NCI-H1436 treated with DMSO at 0.1 percent for 48 hours (cell line): Measurements from ENCODE around the gene LCLAT1.

ENCODE experiments used
- DNase-seq: peaks from one replicate; lab custom pipeline; 2025; lab: John Stamatoyannopoulos, UW

Gene LCLAT1

DNA sequence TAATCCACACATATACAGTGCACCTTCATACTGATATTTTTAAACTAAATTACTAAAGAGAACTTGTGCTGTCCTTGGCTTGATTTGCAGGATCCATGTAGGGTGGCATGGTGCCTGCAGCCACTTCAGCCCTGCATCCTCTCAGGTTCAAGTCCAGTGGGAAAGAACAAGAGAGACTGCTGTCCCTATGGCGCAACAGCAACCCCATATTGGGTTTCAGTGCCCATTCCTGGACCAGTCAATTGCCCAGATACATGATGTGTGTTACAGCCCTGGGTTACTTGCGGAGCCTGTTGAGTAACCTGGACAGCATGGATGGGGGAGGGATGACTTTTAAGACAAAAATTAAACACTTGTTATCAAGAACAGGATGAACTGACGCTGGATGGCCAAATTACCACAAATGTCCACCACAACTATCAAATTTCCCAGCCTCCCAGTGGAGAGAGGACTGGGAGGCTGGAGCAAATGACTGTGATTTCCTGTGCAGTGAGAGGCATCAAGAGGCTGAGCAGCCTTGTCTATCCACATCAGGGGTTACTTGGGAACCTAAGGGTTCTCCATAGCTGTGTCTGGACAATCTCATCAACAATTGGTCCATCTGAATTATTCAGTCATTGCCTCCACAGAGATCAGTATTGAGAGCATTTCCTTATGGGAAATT lies 198.2 kb downstream of the LCLAT1 start:
- DNase-seq = no peak

DNA sequence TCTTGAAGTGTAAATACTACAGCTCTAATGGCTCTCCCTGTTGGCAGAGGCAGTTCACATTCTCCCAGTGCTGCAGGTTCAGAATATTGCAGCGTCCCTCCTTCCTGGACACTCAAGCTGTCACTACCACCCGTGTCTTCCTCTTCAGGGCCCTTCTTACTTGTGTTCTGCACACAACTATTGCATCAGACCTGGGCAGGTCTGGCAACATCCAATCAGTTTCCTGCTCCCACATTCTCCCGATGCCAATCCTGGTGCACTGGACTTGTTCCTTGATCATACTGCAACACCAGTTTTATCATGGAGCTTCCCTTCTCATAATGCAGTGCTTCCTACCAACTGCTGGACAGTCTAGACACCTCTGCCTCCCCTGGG lies 198.7 kb downstream of the LCLAT1 start:
- no peak for DNase-seq

DNA sequence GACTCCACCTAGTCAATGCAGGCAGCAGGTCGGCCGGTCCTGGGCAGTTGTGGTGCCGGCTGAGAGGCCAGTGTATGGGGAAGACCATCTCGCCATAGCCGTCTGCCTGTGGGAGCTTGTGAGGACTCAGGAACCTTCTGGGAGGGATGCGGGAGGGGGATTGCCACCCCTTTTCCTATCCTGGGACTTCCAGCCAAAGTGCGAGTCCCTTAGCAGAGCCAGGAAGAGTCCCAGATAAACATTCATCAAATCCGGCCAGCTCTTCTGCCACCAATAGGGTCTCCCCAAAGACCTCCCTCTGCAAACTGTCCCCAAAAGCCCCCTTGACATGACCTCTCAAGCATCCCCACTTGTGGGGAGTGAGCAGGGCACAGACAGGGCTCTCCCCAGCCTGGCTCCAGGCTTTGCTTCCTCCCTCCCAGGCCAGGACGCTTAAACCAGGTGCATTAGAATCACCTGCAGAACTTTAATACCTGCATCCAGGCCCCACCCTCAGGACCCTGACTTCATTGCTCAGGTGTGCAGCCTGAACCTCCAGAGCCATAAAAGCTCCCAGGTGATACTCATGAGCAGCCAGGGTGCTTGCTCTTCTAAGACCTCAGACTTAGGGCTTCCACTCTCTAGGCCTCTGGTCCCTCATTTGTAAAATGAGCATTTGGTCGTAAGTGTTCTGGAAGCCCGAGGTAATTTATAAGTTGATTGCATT lies 200.9 kb downstream of the LCLAT1 start:
- no peak for DNase-seq

DNA sequence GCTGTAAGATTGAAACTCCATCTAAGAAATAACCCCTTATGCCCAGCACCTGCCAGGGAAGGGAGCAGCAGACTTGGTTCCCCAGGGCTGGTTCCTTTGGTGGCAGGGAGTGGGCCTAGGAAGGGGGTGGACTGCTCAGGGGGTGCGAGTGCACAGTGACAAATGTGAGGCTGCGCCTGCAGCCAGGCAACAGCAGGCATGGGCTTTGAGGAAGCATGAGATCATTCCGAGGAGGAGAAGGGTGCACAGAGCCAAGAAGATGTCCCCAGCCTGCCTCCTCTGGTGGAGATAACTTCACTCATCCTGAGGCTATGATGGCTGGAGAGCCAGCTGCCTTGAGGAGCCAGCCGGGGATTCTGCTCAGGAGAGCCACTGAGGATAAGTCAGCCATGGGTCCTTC lies 202.2 kb downstream of the LCLAT1 start:
- DNase-seq = no peak

DNA sequence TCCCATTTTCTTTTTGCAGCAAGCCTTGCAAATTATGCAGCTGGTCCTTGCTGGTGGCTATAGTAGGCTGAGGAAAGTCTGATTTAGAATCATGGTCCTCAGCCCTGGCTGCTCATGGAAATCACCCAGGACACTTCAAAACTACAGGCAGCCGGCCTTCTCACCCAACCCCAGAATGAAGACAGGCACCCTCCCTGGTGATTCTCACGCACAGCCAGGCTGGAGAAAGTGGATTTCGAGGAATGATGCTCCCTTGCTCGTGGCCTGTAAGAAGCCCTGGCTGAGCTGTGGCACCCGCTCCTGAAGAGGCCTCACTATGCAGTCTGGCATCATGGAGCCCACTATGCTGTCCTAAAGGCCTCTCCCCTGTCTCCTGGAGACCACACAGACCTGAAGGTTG lies 202.8 kb downstream of the LCLAT1 start:
- no peak for DNase-seq

DNA sequence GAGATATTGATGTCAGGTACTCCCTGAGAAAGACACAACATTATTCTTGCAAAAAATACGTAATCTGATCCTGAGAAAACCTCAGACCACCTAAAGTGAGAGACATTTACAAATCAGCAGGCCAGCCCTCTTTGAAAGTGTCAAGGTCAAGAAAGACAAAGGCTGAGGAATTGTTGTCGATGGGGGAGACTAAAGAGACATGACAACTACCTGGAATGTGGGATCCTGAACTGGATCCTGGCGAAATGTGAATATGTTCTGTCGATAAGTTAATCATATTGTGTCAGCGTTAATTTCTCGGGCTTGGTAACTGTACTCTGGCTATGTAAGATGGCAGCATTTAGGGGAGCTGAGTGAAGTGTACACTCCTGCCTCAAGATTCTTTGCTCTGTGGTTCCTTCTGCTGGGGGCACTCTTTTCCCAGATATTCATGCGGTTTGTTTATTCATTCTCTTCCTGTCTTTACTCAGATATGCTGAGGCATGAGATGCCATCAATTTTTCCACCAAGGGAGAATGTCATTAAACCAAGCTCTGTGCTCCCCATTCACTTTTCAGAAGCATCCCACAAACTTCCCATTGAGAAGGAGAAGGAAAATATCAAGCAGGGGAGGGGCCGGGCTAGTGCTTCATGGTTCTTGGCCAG lies 205.3 kb downstream of the LCLAT1 start:
- no peak for DNase-seq

DNA sequence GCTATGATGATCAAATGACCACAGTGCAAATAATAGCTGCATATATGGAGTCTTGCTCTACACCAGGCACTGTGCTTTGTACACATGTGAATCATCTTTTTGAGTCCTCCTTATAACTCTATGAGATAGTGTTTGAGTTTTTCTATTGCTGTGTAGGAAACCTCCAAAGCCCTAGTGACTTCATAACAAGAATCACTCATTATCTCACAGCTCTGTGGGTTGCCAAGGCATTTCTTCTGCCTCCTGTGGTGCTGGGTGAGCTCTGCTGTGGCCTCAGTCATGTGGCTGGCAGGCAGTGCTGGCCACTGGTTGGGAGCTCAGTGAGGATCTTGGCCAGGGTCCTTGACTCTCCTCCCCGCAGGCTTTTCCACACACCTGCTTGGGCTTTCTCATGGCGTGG lies 206.8 kb downstream of the LCLAT1 start:
- no peak for DNase-seq

DNA sequence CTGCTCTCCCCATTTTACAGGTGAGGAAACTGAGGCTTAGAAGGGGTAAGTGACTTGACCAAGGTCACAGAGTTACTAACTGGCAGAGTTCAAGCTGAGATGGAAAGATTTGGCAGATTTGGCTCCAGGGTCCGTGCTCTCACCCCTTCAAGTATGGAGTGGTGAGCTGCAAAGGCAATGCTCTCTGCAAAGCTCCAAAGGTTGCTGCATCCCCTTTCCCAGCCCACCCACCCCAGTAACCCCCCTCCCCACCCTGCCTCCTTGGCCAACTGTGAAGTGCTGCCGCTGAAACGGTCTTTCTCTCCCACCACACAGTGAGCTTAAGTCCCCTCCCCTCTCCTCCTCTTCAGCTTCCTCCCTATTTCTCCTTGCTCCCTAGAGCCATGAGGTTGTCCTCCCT lies 207.4 kb downstream of the LCLAT1 start:
- DNase-seq = no peak

DNA sequence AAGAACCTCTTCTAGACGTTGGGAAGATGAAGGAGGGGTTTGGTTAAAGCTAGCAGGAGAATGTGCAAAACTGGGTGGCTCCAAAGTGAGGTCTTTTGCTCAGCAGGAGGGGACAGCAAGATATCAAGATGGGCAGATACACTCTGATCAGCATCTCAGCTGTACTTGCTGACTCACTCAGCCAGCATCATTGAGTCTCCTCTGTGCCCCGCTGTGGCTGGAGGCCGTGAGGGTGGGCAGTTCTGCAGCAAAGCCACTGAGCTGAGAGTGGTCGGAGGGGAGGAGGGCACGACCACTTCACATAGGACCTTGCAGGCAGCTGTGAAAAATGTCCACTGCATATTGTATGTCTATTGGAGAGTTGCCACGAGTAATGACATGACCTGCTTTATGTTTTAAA lies 208.2 kb downstream of the LCLAT1 start:
- DNase-seq = no peak

DNA sequence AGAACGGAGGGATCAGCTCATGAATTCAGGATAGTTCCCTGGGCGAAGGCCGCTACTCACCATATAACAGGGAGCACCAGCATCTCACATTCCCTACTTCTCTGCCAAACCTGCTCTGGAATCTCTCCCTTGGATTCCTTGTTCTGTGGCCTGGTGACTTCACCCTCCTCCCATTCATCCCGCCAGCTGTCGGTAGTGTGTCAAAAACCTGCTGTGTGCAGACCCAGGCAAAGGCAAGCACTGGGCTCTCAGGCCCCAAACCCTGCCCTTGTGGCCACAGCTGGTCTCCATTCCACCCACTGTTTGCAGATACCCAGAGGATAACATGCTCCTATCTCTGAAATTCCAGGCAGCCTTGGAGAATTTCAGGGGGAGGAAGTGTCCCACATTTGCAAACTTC lies 208.6 kb downstream of the LCLAT1 start:
- DNase-seq = no peak

DNA sequence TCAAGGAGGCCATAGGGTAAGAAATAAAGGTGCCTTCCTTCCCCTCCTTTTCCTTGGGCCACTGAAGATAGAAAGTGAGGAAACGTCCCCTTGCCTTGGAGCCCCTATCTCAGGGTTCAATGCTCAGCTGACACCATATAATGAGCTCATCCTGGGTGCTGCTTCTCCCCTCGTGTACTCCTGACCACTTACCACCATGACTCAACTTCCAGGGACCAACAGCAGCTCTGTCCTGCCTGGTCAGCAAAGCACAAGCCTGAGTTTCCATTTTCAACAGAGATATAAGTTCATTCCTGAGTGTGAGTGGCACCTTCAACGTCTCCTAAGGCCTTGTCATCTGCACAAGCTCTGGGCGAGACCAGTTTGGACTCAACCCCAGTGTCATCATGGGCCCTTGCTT lies 209.0 kb downstream of the LCLAT1 start:
- DNase-seq = no peak

DNA sequence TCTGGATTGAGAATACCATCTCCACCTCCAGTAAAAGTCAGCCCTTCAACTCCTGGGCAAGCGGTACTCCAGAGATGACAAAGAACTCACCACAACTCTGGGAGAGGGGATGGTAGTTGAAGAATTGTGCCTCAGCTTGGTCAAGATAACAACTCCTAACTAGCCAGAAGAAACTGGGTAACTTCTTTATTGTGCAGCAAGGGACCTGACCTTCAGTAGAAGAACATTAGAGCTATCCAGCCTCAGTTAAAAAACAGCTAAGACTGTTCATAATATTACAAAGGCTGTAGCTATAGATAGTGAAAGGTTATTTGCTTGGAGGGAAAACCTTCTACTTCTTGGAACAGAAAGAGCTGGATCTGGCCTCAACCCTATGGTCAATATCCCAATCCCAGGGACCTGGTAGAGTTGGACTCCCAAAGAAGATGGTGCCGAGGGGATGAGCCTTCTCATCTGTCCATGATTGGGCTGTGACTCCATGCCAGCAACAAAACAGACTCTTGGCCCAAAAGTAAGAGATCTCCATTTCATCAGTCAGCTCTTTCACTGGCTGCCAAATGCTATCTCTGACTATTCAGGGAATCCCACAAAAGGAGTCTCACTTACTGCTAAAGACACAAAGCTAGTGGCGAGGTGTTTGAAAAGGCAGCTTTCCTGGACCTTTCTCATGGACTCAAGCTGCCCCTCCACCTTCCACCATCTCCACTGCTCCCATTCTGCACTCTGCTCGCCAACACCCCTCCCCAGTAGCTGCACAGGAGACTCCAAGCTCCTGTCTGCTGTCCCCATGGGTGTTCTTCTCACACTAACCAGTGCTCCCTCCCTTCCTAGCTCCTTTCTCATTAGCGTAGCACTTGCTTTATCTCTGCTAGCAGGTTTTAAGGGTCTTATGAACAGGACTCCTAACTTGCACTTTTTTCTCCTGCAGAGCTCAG lies 214.4 kb downstream of the LCLAT1 start:
- DNase-seq = no peak

DNA sequence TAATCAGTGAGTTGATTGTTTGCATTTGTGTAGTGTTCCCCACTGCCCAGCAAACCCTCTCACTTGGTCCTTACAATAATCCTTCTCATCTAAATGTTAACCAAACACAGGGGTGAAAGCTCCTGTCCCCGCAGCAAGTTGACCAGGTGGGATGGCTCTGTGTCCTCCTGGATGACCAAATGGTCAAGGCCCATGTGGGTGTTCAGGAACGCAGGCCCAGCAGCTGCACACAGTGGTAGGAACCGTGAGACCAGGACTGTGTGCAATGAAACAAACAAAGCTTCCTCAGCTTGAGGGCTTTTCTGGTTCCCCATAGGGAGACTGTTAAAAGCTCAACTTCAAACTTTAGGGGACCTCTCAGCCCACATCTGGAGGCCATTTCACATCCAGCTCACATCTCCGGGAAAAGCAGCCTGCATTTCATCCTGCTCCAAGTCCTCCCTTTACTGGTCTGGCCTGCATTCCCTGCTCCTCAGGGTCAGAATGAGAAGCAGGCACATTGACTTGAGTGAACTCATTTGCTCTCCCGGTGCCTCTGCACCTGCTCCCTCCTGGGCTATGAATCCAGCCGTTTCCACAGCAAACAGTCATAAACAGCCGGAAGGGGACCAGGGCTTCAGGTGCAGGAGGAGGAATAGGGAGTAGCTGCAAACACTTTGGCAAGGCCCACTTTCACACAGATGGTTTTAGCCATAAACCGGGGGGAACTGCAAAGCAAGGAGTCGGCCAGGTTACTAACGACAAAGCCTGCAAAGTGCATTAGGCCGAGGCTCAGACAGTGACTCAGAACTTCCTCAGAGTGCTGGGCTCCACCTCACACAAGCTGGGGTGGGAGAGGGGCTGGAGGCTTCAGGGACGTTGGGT lies 215.5 kb downstream of the LCLAT1 start:
- DNase-seq = no peak

DNA sequence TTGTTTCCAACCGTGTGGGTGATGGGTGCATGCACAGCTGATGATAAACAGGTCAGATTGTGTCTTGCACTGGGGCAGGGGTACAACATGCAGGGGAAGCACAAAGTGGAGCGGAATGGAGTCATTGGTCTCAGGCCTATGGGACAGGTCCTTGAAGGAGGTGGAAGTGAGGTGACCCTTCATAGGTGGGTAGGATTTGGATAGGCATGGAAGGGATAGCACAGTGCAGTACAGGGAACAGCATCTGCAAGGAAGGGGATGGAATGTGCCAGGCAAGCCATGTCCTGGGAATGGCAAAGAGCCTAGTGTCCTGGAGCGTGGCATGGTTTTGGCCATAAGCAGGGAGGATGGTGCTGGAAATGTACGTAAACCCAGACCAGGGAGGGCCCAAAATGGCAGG lies 216.3 kb downstream of the LCLAT1 start:
- no peak for DNase-seq

DNA sequence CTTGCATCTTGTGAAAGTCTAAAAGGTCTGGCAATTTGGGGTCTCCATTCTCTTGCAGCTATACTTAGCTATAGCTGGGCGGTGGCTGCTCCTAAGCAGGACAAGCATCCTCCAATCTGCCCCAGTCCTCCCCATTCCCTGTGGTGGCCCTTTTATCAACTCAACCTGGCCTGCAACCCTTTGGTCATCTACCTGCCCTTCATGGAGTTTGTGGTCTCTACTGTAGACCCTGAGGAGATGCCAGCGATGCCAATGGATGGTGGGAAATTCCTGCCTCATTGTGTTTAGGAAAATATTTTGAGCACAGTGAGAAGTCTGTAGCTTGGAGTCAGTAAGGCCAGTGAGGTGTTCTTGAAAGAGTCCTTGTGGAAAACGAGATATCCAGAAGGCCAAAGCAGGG lies 216.8 kb downstream of the LCLAT1 start:
- no peak for DNase-seq

DNA sequence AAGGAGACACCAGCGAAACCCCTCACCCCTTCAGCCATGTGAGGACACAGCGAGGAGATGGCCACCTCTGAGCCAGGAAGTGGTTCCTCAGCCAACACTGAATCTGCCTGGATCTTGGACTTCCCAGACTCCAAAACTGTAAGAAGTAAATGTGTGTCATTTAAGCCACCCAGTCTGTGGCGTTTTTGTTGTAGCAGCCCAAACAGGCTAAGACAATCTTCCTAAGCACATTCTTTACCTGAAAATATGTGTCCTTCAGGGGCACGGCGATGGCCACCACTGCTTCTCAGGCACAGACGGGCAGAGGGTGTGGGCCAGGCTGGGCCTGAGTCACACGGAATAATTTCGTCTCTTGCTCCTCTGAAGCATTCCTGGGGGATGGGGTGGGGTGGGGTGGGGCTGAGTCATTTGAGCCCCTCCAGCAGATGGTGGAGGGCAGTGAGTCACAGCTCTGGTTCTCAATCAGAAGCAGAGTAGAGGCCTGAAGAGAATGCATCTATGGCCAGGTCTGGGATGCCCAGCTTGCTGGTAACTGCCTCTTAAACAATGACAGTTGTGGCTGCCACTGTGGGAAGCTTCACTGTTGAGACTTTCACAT lies 217.8 kb downstream of the LCLAT1 start:
- DNase-seq = no peak

DNA sequence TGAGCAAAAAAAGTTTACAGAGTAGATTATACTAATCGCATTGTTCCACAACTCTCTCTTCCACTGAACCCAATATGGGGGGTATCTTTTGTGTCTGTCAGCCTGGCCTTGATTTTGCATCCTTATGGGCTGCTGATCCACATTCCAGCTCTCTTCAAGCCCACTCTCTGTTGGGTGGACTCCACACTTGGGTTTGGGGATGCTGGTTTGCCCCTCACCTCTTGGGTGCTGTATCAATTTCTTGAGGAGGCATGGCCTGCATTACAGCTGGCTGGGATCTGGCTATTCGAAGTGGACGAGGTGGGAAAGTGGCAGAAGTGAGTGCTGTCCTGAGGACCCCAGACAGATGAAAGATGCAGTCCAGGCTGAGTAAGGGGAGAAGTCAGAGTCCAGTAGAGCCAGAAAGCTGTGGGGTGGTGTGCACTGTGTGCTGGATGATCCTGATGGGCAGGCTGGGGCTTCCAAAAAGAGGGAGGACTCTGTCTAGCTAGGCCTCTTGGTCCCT lies 218.8 kb downstream of the LCLAT1 start:
- no peak for DNase-seq

DNA sequence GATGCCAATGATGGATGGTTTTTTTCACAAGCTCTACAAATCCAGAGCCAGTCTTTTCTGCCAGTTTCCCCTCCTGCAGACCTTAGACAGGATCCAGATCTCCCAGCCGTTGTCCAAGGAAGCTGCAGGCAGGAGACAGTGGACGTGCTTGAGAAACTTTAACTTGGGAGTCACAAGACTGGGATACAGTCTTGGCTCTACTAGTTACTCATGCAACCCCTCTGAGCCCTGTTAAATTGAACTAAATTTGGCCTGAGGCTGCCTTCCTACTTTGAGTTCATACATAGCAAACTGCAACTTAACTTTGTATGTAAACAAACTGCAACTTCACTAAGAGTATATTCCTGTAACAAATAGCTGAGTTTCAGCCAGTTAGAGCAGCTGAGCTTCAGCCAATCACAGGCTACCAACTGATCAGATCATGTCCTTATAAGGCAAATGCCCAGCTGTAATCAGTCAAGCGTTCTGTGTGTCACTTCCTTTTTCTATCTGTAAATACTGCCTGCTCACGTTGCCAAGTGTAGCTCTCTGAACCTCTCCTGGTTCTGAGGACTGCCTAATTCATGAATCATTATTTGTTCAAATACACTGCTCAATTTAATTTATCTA lies 219.3 kb downstream of the LCLAT1 start:
- DNase-seq = no peak

DNA sequence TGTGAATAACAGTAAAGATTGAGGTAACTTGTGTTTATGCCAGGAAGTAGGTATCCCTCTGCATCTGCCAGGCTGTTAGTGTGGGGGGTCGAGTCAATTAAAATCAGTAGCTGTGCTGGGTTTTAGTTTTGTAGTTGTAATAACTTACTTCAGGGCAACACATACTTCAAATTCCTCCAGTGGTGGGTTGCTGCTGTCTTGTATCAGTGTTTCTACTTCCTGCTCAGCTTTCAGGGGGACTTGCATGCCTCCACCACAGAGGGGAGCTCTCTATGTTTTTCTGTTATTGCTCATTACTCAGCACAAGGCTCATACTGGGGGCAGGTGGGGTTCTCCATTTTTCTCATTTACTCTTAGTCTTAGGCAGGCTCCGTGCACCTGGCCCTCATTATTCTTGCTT lies 223.4 kb downstream of the LCLAT1 start:
- DNase-seq = no peak

DNA sequence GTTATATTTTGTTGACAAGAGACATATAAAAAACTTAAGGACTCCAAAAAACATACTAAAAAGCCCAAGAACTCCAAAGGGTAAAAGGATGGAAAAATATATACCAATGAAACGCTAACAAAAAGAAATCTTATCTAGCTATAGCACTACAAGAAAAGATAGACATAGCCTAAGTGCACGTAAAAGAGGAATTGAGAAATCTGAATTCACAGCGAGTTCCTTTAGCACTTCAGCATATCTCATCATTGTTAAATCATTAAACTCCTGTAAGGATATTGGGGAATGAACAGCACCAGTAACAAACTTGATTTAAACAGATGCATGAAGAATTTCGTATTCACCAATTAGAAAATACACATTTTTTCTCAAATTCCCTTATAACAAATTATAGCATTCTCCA lies 226.1 kb downstream of the LCLAT1 start:
- DNase-seq = no peak
